Mammary epithelial cell (primary cell): ENCODE measurements around the gene DPPA2.

Experiments
- EZH2 ChIP-seq: IDR thresholded peaks from 2 replicates; pipeline ENCODE4 v1.6.1; 2012; ENCODE audit warnings: low read length, inconsistent platforms, borderline replicate concordance
- TF ChIP-seq, protein P1 (sequence below), 2 donors: IDR thresholded peaks in 1 of 2; conservative IDR thresholded peaks in 1 of 2; 2 replicates each; pipeline ENCODE4 v1.5.1; 2011 to 2012; ENCODE audit warnings: inconsistent platforms in 2 of 2, low read length in 2 of 2, mild to moderate bottlenecking in 2 of 2, control low read depth in 1 of 2, low read depth in 1 of 2; ENCODE audit not compliant: insufficient read depth in 1 of 2; ENCODE audit errors: extremely low read depth in 1 of 2

DNA sequence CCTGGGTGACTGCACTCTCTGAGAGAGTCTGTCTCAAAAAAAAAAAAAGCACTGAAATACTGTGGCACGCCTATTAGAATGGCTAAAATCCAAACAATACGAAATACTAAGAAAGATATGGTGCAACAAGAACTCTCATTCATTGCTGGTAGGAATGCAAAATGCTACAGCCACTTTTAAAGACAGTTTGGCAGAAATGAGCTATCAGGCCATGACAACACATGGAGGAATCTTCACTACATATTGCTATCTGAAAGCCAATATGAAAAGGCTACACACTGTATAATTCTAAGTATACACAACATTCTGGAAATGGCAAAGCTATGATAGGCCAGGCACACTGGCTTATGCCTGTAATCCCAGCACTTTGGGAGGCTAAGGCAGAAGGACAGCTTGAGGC, 18.8 kb downstream of the DPPA2 start:
- TF ChIP-seq, protein P1, sequence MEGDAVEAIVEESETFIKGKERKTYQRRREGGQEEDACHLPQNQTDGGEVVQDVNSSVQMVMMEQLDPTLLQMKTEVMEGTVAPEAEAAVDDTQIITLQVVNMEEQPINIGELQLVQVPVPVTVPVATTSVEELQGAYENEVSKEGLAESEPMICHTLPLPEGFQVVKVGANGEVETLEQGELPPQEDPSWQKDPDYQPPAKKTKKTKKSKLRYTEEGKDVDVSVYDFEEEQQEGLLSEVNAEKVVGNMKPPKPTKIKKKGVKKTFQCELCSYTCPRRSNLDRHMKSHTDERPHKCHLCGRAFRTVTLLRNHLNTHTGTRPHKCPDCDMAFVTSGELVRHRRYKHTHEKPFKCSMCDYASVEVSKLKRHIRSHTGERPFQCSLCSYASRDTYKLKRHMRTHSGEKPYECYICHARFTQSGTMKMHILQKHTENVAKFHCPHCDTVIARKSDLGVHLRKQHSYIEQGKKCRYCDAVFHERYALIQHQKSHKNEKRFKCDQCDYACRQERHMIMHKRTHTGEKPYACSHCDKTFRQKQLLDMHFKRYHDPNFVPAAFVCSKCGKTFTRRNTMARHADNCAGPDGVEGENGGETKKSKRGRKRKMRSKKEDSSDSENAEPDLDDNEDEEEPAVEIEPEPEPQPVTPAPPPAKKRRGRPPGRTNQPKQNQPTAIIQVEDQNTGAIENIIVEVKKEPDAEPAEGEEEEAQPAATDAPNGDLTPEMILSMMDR (conservative IDR thresholded peaks at IDR 0.05 in 1 of 2, IDR thresholded peaks at IDR 0.05 in 1 of 2; ENCODE audit: extremely low read depth in 1 of 2, insufficient read depth in 1 of 2, low read depth in 1 of 2, low read length in 2 of 2): no peak
- TF ChIP-seq EZH2: no peak
